NCI-H226 (cell line): ENCODE measurements around the gene SLC25A10.

ENCODE experiments used
- DNase-seq: peaks from one replicate; pipeline ENCODE4 v3.0.0-alpha.2; 2015

The SLC25A10 gene

GRCh38 chr17:81706757-81707624 lies 5.1 kb upstream of the SLC25A10 start:
- DNase-seq = no peak

- DNase-seq = no peak
Measured at GRCh38 chr17:81707725-81708646, 4.1 kb upstream of the SLC25A10 start.

GRCh38 chr17:81708739-81709185 lies 3.3 kb upstream of the SLC25A10 start:
- DNase-seq = no peak

- no peak for DNase-seq
Measured at GRCh38 chr17:81710514-81711308, 1.4 kb upstream of the SLC25A10 start.

GRCh38 chr17:81712468-81713003 lies 452 bp downstream of the SLC25A10 start:
- DNase-seq = peak; percentile 12

- DNase-seq = no peak
Measured at GRCh38 chr17:81713004-81713555, 996 bp downstream of the SLC25A10 start.

GRCh38 chr17:81713556-81714411 lies 1.7 kb downstream of the SLC25A10 start:
- no peak for DNase-seq

- no peak for DNase-seq
Measured at GRCh38 chr17:81714412-81715106, 2.5 kb downstream of the SLC25A10 start.

GRCh38 chr17:81715107-81715871 lies 3.2 kb downstream of the SLC25A10 start:
- no peak for DNase-seq

- DNase-seq = no peak
Measured at GRCh38 chr17:81715872-81716673, 4.0 kb downstream of the SLC25A10 start.

- no peak for DNase-seq
Measured at GRCh38 chr17:81716674-81716996, 4.6 kb downstream of the SLC25A10 start.

GRCh38 chr17:81717049-81717765 lies 5.1 kb downstream of the SLC25A10 start:
- no peak for DNase-seq

GRCh38 chr17:81717766-81718089 lies 5.6 kb downstream of the SLC25A10 start:
- DNase-seq = no peak

- DNase-seq = no peak
Measured at GRCh38 chr17:81719410-81720266, 7.6 kb downstream of the SLC25A10 start.

GRCh38 chr17:81720267-81721071 lies 8.4 kb downstream of the SLC25A10 start:
- no peak for DNase-seq
